ENCODE measurements around the gene CA10. TPM values are rescaled to one million over a fixed set of nuclear protein-coding genes. Genes with fewer than 3 reads are reported as not detected.

CA10 gene
- total RNA-seq, 2 donors from 2014 or later, result not detected

DNA sequence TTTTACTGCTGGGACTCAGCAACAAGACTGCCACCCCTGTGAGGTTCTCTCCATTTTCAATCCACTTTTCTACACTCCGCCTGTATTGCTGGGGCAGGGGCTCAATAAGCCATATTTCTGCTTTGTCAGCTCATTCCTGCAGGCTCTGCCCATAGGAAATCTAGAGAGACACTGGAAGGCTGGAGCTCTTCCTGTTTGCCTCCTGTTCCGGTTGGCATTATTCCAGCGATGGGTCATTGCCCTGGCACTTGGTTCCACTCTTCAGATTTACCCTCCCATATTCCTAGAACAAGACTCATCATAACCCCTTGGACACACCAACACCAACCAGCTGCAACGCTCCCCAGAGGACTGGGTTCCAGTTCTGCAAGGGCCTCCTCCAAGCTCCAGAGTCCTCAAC, 210.4 kb downstream of the CA10 start:
- ATAC-seq (ENCODE audit: insufficient number of reproducible peaks, low FRiP score, low read depth), result no peak
- H3K27ac ChIP-seq, result no peak overlapping the region
- TF ChIP-seq, protein P1, sequence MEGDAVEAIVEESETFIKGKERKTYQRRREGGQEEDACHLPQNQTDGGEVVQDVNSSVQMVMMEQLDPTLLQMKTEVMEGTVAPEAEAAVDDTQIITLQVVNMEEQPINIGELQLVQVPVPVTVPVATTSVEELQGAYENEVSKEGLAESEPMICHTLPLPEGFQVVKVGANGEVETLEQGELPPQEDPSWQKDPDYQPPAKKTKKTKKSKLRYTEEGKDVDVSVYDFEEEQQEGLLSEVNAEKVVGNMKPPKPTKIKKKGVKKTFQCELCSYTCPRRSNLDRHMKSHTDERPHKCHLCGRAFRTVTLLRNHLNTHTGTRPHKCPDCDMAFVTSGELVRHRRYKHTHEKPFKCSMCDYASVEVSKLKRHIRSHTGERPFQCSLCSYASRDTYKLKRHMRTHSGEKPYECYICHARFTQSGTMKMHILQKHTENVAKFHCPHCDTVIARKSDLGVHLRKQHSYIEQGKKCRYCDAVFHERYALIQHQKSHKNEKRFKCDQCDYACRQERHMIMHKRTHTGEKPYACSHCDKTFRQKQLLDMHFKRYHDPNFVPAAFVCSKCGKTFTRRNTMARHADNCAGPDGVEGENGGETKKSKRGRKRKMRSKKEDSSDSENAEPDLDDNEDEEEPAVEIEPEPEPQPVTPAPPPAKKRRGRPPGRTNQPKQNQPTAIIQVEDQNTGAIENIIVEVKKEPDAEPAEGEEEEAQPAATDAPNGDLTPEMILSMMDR (IDR thresholded peaks at IDR 0.05), result no peak
- no peaks in the 10 kb centered on the region for H3K9me3 ChIP-seq
- H3K36me3 ChIP-seq, result no peaks in the 10 kb centered on the region
- no peaks in the 10 kb centered on the region for H3K4me1 ChIP-seq (ENCODE audit: control insufficient read depth in 1 of 2, low read depth in 2 of 2)
- no peaks in the 10 kb centered on the region for H3K27me3 ChIP-seq (replicated peaks; ENCODE audit: insufficient read depth)
- H3K4me3 ChIP-seq, result no peak overlapping the region
- no peak for DNase-seq (ENCODE audit: low spot score)

DNA sequence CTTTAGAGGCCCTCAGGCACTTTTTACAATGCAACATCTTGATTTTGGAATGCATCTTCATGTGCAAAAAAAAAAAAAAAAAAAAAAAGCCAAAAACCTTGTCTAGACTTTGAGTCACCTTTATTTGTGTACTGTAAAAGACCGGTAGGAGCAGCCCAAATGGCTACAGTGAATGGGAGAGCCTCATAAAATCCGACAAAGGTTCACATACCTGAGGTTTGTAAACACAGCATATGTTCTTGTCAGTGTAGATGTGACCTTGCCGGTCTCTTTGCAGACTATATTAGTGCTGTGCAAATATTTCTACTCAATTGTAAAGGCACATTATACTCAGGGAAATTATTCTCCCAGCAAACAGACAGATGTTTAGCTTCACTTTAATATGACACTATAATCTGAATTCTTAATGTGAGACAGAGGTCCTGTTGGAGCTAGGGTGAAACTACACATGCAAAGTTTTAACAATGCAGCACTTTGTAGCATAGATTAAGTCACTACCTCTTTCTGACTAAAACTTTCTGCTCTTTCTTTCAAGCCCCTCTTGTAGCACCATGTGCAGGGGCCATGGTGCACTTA, 211.3 kb downstream of the CA10 start:
- ATAC-seq (ENCODE audit: insufficient number of reproducible peaks, low FRiP score, low read depth) (no peak), DNase-seq (ENCODE audit: low spot score) (no peak)

DNA sequence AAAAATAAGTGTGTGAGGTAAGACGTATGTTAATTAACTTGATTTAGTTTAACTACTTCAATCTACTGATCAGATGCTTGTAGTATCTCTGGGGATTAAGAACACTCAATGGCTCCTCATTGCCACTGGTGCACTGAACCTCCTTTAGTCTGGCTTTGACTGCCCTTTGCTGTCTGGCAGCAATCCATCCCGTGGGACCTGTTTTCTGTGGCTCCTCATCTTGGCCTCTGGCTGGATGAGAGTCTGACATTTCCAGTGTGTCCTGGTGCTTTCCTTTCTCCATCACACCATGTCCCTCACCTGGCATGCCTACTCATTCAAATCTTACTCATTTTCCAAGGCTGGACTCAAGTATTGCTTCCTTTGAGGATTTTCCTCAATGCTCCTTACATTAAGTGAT, 212.2 kb downstream of the CA10 start:
- Histone ChIP-seq H3K27me3 (replicated peaks; ENCODE audit: insufficient read depth) (no peaks in the 10 kb centered on the region), H3K4me3 (no peak overlapping the region), H3K36me3 (no peaks in the 10 kb centered on the region), H3K27ac (no peak overlapping the region), H3K4me1 (ENCODE audit: control insufficient read depth in 1 of 2, low read depth in 2 of 2) (no peaks in the 10 kb centered on the region), H3K9me3 (no peaks in the 10 kb centered on the region)
- TF ChIP-seq, protein P1 (IDR thresholded peaks at IDR 0.05), result no peak
- DNase-seq (ENCODE audit: low spot score) (no peak), ATAC-seq (ENCODE audit: insufficient number of reproducible peaks, low FRiP score, low read depth) (no peak)

More for the DNA sequence above, 211.3 kb downstream of the CA10 start:
- Histone ChIP-seq H3K27ac (no peak overlapping the region), H3K4me1 (ENCODE audit: control insufficient read depth in 1 of 2, low read depth in 2 of 2) (no peaks in the 10 kb centered on the region), H3K4me3 (no peak overlapping the region), H3K9me3 (no peaks in the 10 kb centered on the region), H3K27me3 (replicated peaks; ENCODE audit: insufficient read depth) (no peaks in the 10 kb centered on the region), H3K36me3 (no peaks in the 10 kb centered on the region)
- TF ChIP-seq, protein P1 (IDR thresholded peaks at IDR 0.05), result no peak

DNA sequence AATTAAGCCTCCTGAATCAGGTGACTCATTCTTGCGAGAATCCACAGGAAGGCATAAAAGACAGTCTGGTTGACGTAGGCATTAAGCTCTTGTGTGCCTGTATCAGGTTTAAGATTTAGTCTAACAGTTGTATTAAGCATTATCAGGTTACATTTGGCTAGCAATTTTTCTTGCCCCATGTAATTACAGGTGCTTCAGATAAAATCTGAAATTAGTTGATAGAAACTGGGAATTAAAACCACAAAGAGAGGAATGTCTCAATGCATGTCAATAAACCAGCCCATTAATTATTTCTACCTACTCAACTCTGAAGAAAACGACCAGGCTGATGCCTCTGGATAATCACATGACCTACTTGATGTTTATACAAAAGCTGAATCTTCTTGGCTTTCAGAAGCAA, 217.2 kb downstream of the CA10 start:
- no peaks in the 10 kb centered on the region for H3K27me3 ChIP-seq (replicated peaks; ENCODE audit: insufficient read depth)
- no peak overlapping the region for H3K27ac ChIP-seq
- TF ChIP-seq, protein P1 (IDR thresholded peaks at IDR 0.05), result no peak
- DNase-seq (ENCODE audit: low spot score), result no peak
- H3K9me3 ChIP-seq, result no peaks in the 10 kb centered on the region
- no peak overlapping the region for H3K4me3 ChIP-seq
- no peaks in the 10 kb centered on the region for H3K36me3 ChIP-seq
- H3K4me1 ChIP-seq (ENCODE audit: control insufficient read depth in 1 of 2, low read depth in 2 of 2), result no peaks in the 10 kb centered on the region
- ATAC-seq (ENCODE audit: insufficient number of reproducible peaks, low FRiP score, low read depth), result no peak

DNA sequence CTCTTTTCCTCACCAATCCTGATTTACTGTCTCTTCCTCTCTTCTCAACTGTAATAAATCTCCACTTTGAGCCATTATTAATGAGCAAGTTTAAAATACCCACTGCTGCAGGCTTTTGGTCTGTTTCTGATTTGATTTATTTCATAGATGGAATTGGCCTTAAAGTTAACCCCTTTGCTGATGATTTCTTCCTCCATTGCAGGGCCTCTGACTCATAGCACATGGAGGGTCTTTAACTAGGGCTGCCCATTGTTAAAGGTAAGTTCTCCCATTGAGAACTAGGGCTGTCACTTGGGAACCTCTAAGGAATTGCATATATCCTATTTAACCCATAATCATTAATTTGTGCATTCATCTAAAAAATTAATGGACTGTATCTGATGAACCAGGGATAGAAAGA, 221.2 kb downstream of the CA10 start:
- Histone ChIP-seq H3K27ac (no peak overlapping the region), H3K4me1 (ENCODE audit: control insufficient read depth in 1 of 2, low read depth in 2 of 2) (no peaks in the 10 kb centered on the region), H3K27me3 (replicated peaks; ENCODE audit: insufficient read depth) (no peaks in the 10 kb centered on the region), H3K4me3 (no peak overlapping the region), H3K36me3 (no peaks in the 10 kb centered on the region), H3K9me3 (no peaks in the 10 kb centered on the region)
- TF ChIP-seq, protein P1 (IDR thresholded peaks at IDR 0.05), result no peak
- ATAC-seq (ENCODE audit: insufficient number of reproducible peaks, low FRiP score, low read depth) (no peak), DNase-seq (ENCODE audit: low spot score) (no peak)
